ENCODE results near the gene ZNF467.

ZNF467 gene

GRCh38 chr7:149803551-149804074, 30.2 kb upstream of the ZNF467 start:
- H3K4me3 ChIP-seq (ENCODE audit: low read length) = no peak overlapping the region
- H3K4me1 ChIP-seq (ENCODE audit: insufficient read depth, low read length) = no peaks in the 10 kb centered on the region
- H3K27me3 ChIP-seq (ENCODE audit: insufficient read depth, low read length) = no peaks in the 10 kb centered on the region; the same call in 1 of the 2 replicates
- H3K9ac ChIP-seq (ENCODE audit: low read depth, low read length) = no peak overlapping the region
- no peak overlapping the region for H3K27ac ChIP-seq (ENCODE audit: low read length)
- H3K36me3 ChIP-seq (ENCODE audit: insufficient read depth, low read depth, low read length) = no peaks in the 10 kb centered on the region
- no peaks in the 10 kb centered on the region for H3K9me3 ChIP-seq (ENCODE audit: insufficient read depth, low read depth, low read length)

GRCh38 chr7:149802966-149803365, 29.6 kb upstream of the ZNF467 start:
- Histone ChIP-seq H3K9me3 (ENCODE audit: insufficient read depth, low read depth, low read length) (no peaks in the 10 kb centered on the region), H3K4me3 (ENCODE audit: low read length) (no peak overlapping the region), H3K27ac (ENCODE audit: low read length) (no peak overlapping the region), H3K36me3 (ENCODE audit: insufficient read depth, low read depth, low read length) (no peaks in the 10 kb centered on the region), H3K4me1 (ENCODE audit: insufficient read depth, low read length) (no peaks in the 10 kb centered on the region), H3K27me3 (ENCODE audit: insufficient read depth, low read length) (no peaks in the 10 kb centered on the region; the same call in 1 of the 2 replicates), H3K9ac (ENCODE audit: low read depth, low read length) (no peak overlapping the region)

GRCh38 chr7:149801816-149802215, 28.4 kb upstream of the ZNF467 start:
- H3K36me3 ChIP-seq (ENCODE audit: insufficient read depth, low read depth, low read length) = no peaks in the 10 kb centered on the region
- no peaks in the 10 kb centered on the region for H3K27me3 ChIP-seq (ENCODE audit: insufficient read depth, low read length)
- H3K9ac ChIP-seq (ENCODE audit: low read depth, low read length) = no peak overlapping the region
- no peaks in the 10 kb centered on the region for H3K9me3 ChIP-seq (ENCODE audit: insufficient read depth, low read depth, low read length)
- no peaks in the 10 kb centered on the region for H3K4me1 ChIP-seq (ENCODE audit: insufficient read depth, low read length)
- no peak overlapping the region for H3K27ac ChIP-seq (ENCODE audit: low read length)
- H3K4me3 ChIP-seq (ENCODE audit: low read length) = no peak overlapping the region

- no peaks in the 10 kb centered on the region for H3K9me3 ChIP-seq (ENCODE audit: insufficient read depth, low read depth, low read length)
- H3K27me3 ChIP-seq (ENCODE audit: insufficient read depth, low read length) = no peaks in the 10 kb centered on the region
- H3K4me3 ChIP-seq (ENCODE audit: low read length) = no peak overlapping the region
- no peaks in the 10 kb centered on the region for H3K4me1 ChIP-seq (ENCODE audit: insufficient read depth, low read length)
- no peaks in the 10 kb centered on the region for H3K36me3 ChIP-seq (ENCODE audit: insufficient read depth, low read depth, low read length)
- H3K9ac ChIP-seq (ENCODE audit: low read depth, low read length) = no peak overlapping the region
- H3K27ac ChIP-seq (ENCODE audit: low read length) = no peak overlapping the region
Observed at GRCh38 chr7:149801002-149801566, 27.7 kb upstream of the ZNF467 start.

GRCh38 chr7:149800169-149800555, 26.8 kb upstream of the ZNF467 start:
- no peaks in the 10 kb centered on the region for H3K36me3 ChIP-seq (ENCODE audit: insufficient read depth, low read depth, low read length)
- H3K27ac ChIP-seq (ENCODE audit: low read length) = no peak overlapping the region
- H3K4me1 ChIP-seq (ENCODE audit: insufficient read depth, low read length) = no peaks in the 10 kb centered on the region
- no peaks in the 10 kb centered on the region for H3K27me3 ChIP-seq (ENCODE audit: insufficient read depth, low read length)
- no peak overlapping the region for H3K9ac ChIP-seq (ENCODE audit: low read depth, low read length)
- H3K9me3 ChIP-seq (ENCODE audit: insufficient read depth, low read depth, low read length) = no peaks in the 10 kb centered on the region
- H3K4me3 ChIP-seq (ENCODE audit: low read length) = no peak overlapping the region

- Histone ChIP-seq H3K4me3 (ENCODE audit: low read length) (no peak overlapping the region), H3K36me3 (ENCODE audit: insufficient read depth, low read depth, low read length) (no peaks in the 10 kb centered on the region), H3K4me1 (ENCODE audit: insufficient read depth, low read length) (no peaks in the 10 kb centered on the region), H3K9me3 (ENCODE audit: insufficient read depth, low read depth, low read length) (no peaks in the 10 kb centered on the region), H3K9ac (ENCODE audit: low read depth, low read length) (no peak overlapping the region), H3K27me3 (ENCODE audit: insufficient read depth, low read length) (0 out of 2 replicates have a peak, but pooled peaks cover 3% of the 10 kb centered on the region), H3K27ac (ENCODE audit: low read length) (no peak overlapping the region)
Observed at GRCh38 chr7:149799397-149800168, 26.2 kb upstream of the ZNF467 start.

GRCh38 chr7:149797771-149798170, 24.4 kb upstream of the ZNF467 start:
- Histone ChIP-seq H3K9me3 (ENCODE audit: insufficient read depth, low read depth, low read length) (no peaks in the 10 kb centered on the region), H3K27ac (ENCODE audit: low read length) (no peak overlapping the region), H3K27me3 (ENCODE audit: insufficient read depth, low read length) (peaks cover 18% of the 10 kb centered on the region), H3K4me1 (ENCODE audit: insufficient read depth, low read length) (no peaks in the 10 kb centered on the region), H3K9ac (ENCODE audit: low read depth, low read length) (no peak overlapping the region), H3K36me3 (ENCODE audit: insufficient read depth, low read depth, low read length) (no peaks in the 10 kb centered on the region), H3K4me3 (ENCODE audit: low read length) (no peak overlapping the region)

GRCh38 chr7:149796287-149796860, 23.0 kb upstream of the ZNF467 start:
- no peaks in the 10 kb centered on the region for H3K9me3 ChIP-seq (ENCODE audit: insufficient read depth, low read depth, low read length)
- H3K36me3 ChIP-seq (ENCODE audit: insufficient read depth, low read depth, low read length) = no peaks in the 10 kb centered on the region
- no peak overlapping the region for H3K27ac ChIP-seq (ENCODE audit: low read length)
- peaks cover 23% of the 10 kb centered on the region for H3K27me3 ChIP-seq (ENCODE audit: insufficient read depth, low read length)
- no peaks in the 10 kb centered on the region for H3K4me1 ChIP-seq (ENCODE audit: insufficient read depth, low read length)
- H3K4me3 ChIP-seq (ENCODE audit: low read length) = no peak overlapping the region
- no peak overlapping the region for H3K9ac ChIP-seq (ENCODE audit: low read depth, low read length)

- no peak overlapping the region for H3K9ac ChIP-seq (ENCODE audit: low read depth, low read length)
- no peaks in the 10 kb centered on the region for H3K4me1 ChIP-seq (ENCODE audit: insufficient read depth, low read length)
- H3K9me3 ChIP-seq (ENCODE audit: insufficient read depth, low read depth, low read length) = no peaks in the 10 kb centered on the region
- H3K27ac ChIP-seq (ENCODE audit: low read length) = no peak overlapping the region
- no peak overlapping the region for H3K4me3 ChIP-seq (ENCODE audit: low read length)
- H3K36me3 ChIP-seq (ENCODE audit: insufficient read depth, low read depth, low read length) = no peaks in the 10 kb centered on the region
- H3K27me3 ChIP-seq (ENCODE audit: insufficient read depth, low read length) = peaks cover 36% of the 10 kb centered on the region
Observed at GRCh38 chr7:149795126-149795525, 21.7 kb upstream of the ZNF467 start.

- H3K27me3 ChIP-seq (ENCODE audit: insufficient read depth, low read length) = peaks cover 40% of the 10 kb centered on the region
- H3K27ac ChIP-seq (ENCODE audit: low read length) = no peak overlapping the region
- no peak overlapping the region for H3K9ac ChIP-seq (ENCODE audit: low read depth, low read length)
- H3K9me3 ChIP-seq (ENCODE audit: insufficient read depth, low read depth, low read length) = no peaks in the 10 kb centered on the region
- H3K4me3 ChIP-seq (ENCODE audit: low read length) = no peak overlapping the region
- no peaks in the 10 kb centered on the region; the same call in 1 of the 2 replicates for H3K4me1 ChIP-seq (ENCODE audit: insufficient read depth, low read length)
- no peaks in the 10 kb centered on the region for H3K36me3 ChIP-seq (ENCODE audit: insufficient read depth, low read depth, low read length)
Observed at GRCh38 chr7:149794661-149795060, 21.3 kb upstream of the ZNF467 start.

GRCh38 chr7:149793261-149793660, 19.9 kb upstream of the ZNF467 start:
- Histone ChIP-seq H3K4me1 (ENCODE audit: insufficient read depth, low read length) (no peaks in the 10 kb centered on the region; the same call in 1 of the 2 replicates), H3K9me3 (ENCODE audit: insufficient read depth, low read depth, low read length) (no peaks in the 10 kb centered on the region), H3K27me3 (ENCODE audit: insufficient read depth, low read length) (peaks cover 54% of the 10 kb centered on the region), H3K36me3 (ENCODE audit: insufficient read depth, low read depth, low read length) (no peaks in the 10 kb centered on the region), H3K9ac (ENCODE audit: low read depth, low read length) (no peak overlapping the region), H3K4me3 (ENCODE audit: low read length) (no peak overlapping the region), H3K27ac (ENCODE audit: low read length) (no peak overlapping the region)

- Histone ChIP-seq H3K27ac (ENCODE audit: low read length) (no peak overlapping the region), H3K9me3 (ENCODE audit: insufficient read depth, low read depth, low read length) (no peaks in the 10 kb centered on the region), H3K4me1 (ENCODE audit: insufficient read depth, low read length) (no peaks in the 10 kb centered on the region; the same call in 1 of the 2 replicates), H3K27me3 (ENCODE audit: insufficient read depth, low read length) (peaks cover 65% of the 10 kb centered on the region), H3K4me3 (ENCODE audit: low read length) (no peak overlapping the region), H3K9ac (ENCODE audit: low read depth, low read length) (no peak overlapping the region), H3K36me3 (ENCODE audit: insufficient read depth, low read depth, low read length) (no peaks in the 10 kb centered on the region)
Observed at GRCh38 chr7:149792220-149792595, 18.8 kb upstream of the ZNF467 start.
